Measurements from ENCODE around the gene FBXO48. TPM values are rescaled to one million over a fixed set of nuclear protein-coding genes. Genes with fewer than 3 reads are reported as not detected.

The FBXO48 gene
- 0.53 TPM for total RNA-seq

GRCh38 chr2:68467077-68467960 lies at the start of gene FBXO48, which contains the start of gene APLF:
FBXO48 (minus strand) TSS chr2:68467294; CDS start chr2:68465145, 2,149 bp downstream.
APLF (plus strand) TSS chr2:68467585; CDS start chr2:68467732, 147 bp downstream.

Other genes starting within 250 kb of the FBXO48 start
- gene PPP3R1, start 214.8 kb downstream of the FBXO48 start, total RNA-seq: 43.0 TPM
- 22.1 TPM for gene CNRIP1, start 147.3 kb downstream of the FBXO48 start, total RNA-seq
- 7.6 TPM for gene PLEK, start 102.0 kb downstream of the FBXO48 start, total RNA-seq
- 7.3 TPM for gene APLF, start 291 bp upstream of the FBXO48 start, total RNA-seq
- gene PROKR1, start 176.3 kb upstream of the FBXO48 start, total RNA-seq: 0.23 TPM

Data from metanephros (tissue), 1 donor.